OCI-LY7 (cell line): ENCODE data around the gene KCNIP4. TPM values are rescaled to one million over a fixed set of nuclear protein-coding genes. Genes with fewer than 3 reads are reported as not detected.

Experiments used
- BruUV-seq: library from RNA; stranded (reverse); fragments of 400-500 nt; replicated peaks from 2 replicates; lab custom pipeline; 2021; lab: Mats Ljungman, UMichigan
- CTCF ChIA-PET: fragments of 300-600 bp; sonication (Branson Sonifier 250); formaldehyde crosslinking; loops from one replicate; lab custom pipeline; 2022; ENCODE audit warnings: antibody characterized with exemption; ENCODE audit not compliant: unreplicated experiment; lab: Charles Lee
- POLR2A ChIA-PET: fragments of 300-600 bp; sonication (Branson Sonifier 250); formaldehyde crosslinking; loops from one replicate; lab custom pipeline; 2022; ENCODE audit warnings: antibody characterized with exemption; lab: Charles Lee
- DNase-seq: peaks from one replicate; pipeline ENCODE4 v3.0.0-alpha.2; 2015; ENCODE audit warnings: low spot score
- H2AFZ ChIP-seq: fragments of 200-600 bp; sonication (generic), shearing (Covaris generic); 2 replicates; pipeline ENCODE4 v1.6.1; 2014; ENCODE audit warnings: mild to moderate bottlenecking, antibody characterized with exemption, low read length, moderate library complexity
- H3K27ac ChIP-seq: fragments of 200-600 bp; sonication (generic); 2 replicates; pipeline ENCODE4 v1.5.1; 2014; ENCODE audit warnings: mixed run types, low read depth, mild to moderate bottlenecking, moderate library complexity, low read length, inconsistent platforms; ENCODE audit not compliant: poor library complexity, severe bottlenecking
- H3K36me3 ChIP-seq: fragments of 200-600 bp; sonication (generic); 2 replicates; pipeline ENCODE4 v1.6.1; 2014; ENCODE audit warnings: mild to moderate bottlenecking, antibody characterized with exemption, low read length, moderate library complexity, mixed read lengths; ENCODE audit not compliant: insufficient read depth
- H3K4me1 ChIP-seq: fragments of 200-600 bp; sonication (generic); 2 replicates; pipeline ENCODE4 v1.5.1; 2014; ENCODE audit warnings: mild to moderate bottlenecking, low read length; ENCODE audit not compliant: insufficient read depth, poor library complexity, severe bottlenecking
- H3K4me2 ChIP-seq: fragments of 200-600 bp; sonication (generic); 2 replicates; pipeline ENCODE4 v1.6.1; 2014; ENCODE audit warnings: mild to moderate bottlenecking, low read length
- H3K4me3 ChIP-seq: fragments of 200-600 bp; sonication (generic); 2 replicates; pipeline ENCODE4 v1.5.1; 2014; ENCODE audit warnings: mild to moderate bottlenecking, low read depth, low read length; ENCODE audit not compliant: poor library complexity, severe bottlenecking
- H3K79me2 ChIP-seq: fragments of 200-600 bp; sonication (generic); 2 replicates; pipeline ENCODE4 v1.6.1; 2016; ENCODE audit warnings: low read depth, mild to moderate bottlenecking, low read length, moderate library complexity, mixed read lengths; ENCODE audit not compliant: insufficient read depth
- H3K9me2 ChIP-seq: fragments of 200-600 bp; sonication (generic); 2 replicates; pipeline ENCODE4 v1.6.1; 2016; ENCODE audit warnings: mild to moderate bottlenecking, low read length, mixed read lengths; ENCODE audit not compliant: insufficient read depth
- H3K9me3 ChIP-seq: fragments of 200-600 bp; sonication (generic); 2 replicates; pipeline ENCODE4 v1.6.1; 2014; ENCODE audit warnings: mild to moderate bottlenecking, mixed run types, low read length, mixed read lengths
- H4K20me1 ChIP-seq: fragments of 200-600 bp; sonication (generic); 2 replicates; pipeline ENCODE4 v1.6.1; 2014; ENCODE audit warnings: mild to moderate bottlenecking, antibody characterized with exemption, low read length, moderate library complexity, mixed read lengths; ENCODE audit not compliant: insufficient read depth
- CTCF ChIP-seq: fragments of 200-600 bp; sonication (generic); conservative IDR thresholded peaks from 2 replicates; pipeline ENCODE4 v1.5.1; 2014; ENCODE audit warnings: mild to moderate bottlenecking, antibody characterized with exemption, low read length, moderate library complexity, mixed read lengths
- EZH2phosphoT487 ChIP-seq: fragments of 200-600 bp; sonication (generic); IDR thresholded peaks from 2 replicates; pipeline ENCODE4 v1.6.1; 2018; ENCODE audit warnings: low read depth, borderline replicate concordance, mild to moderate bottlenecking, mixed run types, antibody characterized with exemption, low read length, moderate library complexity, mixed read lengths
- intact Hi-C: fragments of 100-400 bp; cut with micrococcal nuclease; formaldehyde crosslinking; loops from one replicate; pipeline ENCODE4 v1.10.0; 2022; ENCODE audit not compliant: unreplicated experiment
- total RNA-seq, 2 experiments: library from RNA; depleted of rRNA in 1 of 2; stranded (reverse); fragments of >200 nt in 1 of 2; shearing (Covaris generic) in 1 of 2; gene quantifications; 2 replicates each; pipeline ENCODE4 v1.2.3, GENCODE V29; 2014 to 2022

The KCNIP4 gene
- total RNA-seq, 2 experiments from 2014 or later = not detected

GRCh38 chr4:21845663-21846062, 102.9 kb downstream of the KCNIP4 start:
- no peak overlapping the region for H3K27ac ChIP-seq
- H3K4me2 ChIP-seq = no peak overlapping the region
- intact Hi-C loops = no loop called here
- H3K36me3 ChIP-seq = no peaks in the 10 kb centered on the region
- no peaks in the 10 kb centered on the region for H3K4me1 ChIP-seq
- H3K9me3 ChIP-seq = no peaks in the 10 kb centered on the region
- H3K4me3 ChIP-seq = no peak overlapping the region
- no TSS peak for BruUV-seq
- CTCF ChIA-PET = no interaction called here
- no peak for DNase-seq
- no peaks in the 10 kb centered on the region for H3K9me2 ChIP-seq
- no peaks in the 10 kb centered on the region for H3K79me2 ChIP-seq
- POLR2A ChIA-PET = no interaction called here
- H4K20me1 ChIP-seq = no peaks in the 10 kb centered on the region
- TF ChIP-seq CTCF = no peak
- no peak for TF ChIP-seq EZH2phosphoT487
- no peak overlapping the region for H2AFZ ChIP-seq

GRCh38 chr4:21835712-21836111, 112.9 kb downstream of the KCNIP4 start:
- Histone ChIP-seq H3K9me2 (no peaks in the 10 kb centered on the region), H3K4me1 (no peaks in the 10 kb centered on the region), H3K27ac (no peak overlapping the region), H3K36me3 (no peaks in the 10 kb centered on the region), H3K9me3 (no peaks in the 10 kb centered on the region), H2AFZ (no peak overlapping the region), H3K4me2 (no peak overlapping the region), H3K4me3 (no peak overlapping the region), H4K20me1 (no peaks in the 10 kb centered on the region), H3K79me2 (no peaks in the 10 kb centered on the region)
- no TSS peak for BruUV-seq
- intact Hi-C loops = no loop called here
- DNase-seq = no peak
- POLR2A ChIA-PET = interaction anchor here (0.6 kb wide), 1 partner anchor 467 kb away, joined by 3 read pairs; no protein-coding TSS in a partner anchor
- CTCF ChIA-PET = no interaction called here
- TF ChIP-seq CTCF (no peak), EZH2phosphoT487 (no peak)

- no peak for TF ChIP-seq EZH2phosphoT487
- TF ChIP-seq CTCF = no peak
- no peak for DNase-seq
- intact Hi-C loops = no loop called here
- no peaks in the 10 kb centered on the region for H3K9me3 ChIP-seq
- no TSS peak for BruUV-seq
- no peaks in the 10 kb centered on the region for H3K36me3 ChIP-seq
- no peak overlapping the region for H3K4me3 ChIP-seq
- ChIA-PET POLR2A (no interaction called here), CTCF (no interaction called here)
- no peaks in the 10 kb centered on the region for H4K20me1 ChIP-seq
- H3K4me1 ChIP-seq = no peaks in the 10 kb centered on the region
- no peak overlapping the region for H3K27ac ChIP-seq
- no peaks in the 10 kb centered on the region for H3K9me2 ChIP-seq
- no peaks in the 10 kb centered on the region for H3K79me2 ChIP-seq
- no peak overlapping the region for H2AFZ ChIP-seq
- no peak overlapping the region for H3K4me2 ChIP-seq
These were observed 118.3 kb downstream of the KCNIP4 start for GRCh38 chr4:21830272-21830671.
